ENCODE measurements around the gene MX1. TPM values are rescaled to one million over a fixed set of nuclear protein-coding genes. Genes with fewer than 3 reads are reported as not detected.
A peak's percentile ranks its signal among the peaks of the same experiment; 100 is the strongest.

The MX1 gene
- polyA plus RNA-seq, 1 donor = 2.4 TPM

DNA sequence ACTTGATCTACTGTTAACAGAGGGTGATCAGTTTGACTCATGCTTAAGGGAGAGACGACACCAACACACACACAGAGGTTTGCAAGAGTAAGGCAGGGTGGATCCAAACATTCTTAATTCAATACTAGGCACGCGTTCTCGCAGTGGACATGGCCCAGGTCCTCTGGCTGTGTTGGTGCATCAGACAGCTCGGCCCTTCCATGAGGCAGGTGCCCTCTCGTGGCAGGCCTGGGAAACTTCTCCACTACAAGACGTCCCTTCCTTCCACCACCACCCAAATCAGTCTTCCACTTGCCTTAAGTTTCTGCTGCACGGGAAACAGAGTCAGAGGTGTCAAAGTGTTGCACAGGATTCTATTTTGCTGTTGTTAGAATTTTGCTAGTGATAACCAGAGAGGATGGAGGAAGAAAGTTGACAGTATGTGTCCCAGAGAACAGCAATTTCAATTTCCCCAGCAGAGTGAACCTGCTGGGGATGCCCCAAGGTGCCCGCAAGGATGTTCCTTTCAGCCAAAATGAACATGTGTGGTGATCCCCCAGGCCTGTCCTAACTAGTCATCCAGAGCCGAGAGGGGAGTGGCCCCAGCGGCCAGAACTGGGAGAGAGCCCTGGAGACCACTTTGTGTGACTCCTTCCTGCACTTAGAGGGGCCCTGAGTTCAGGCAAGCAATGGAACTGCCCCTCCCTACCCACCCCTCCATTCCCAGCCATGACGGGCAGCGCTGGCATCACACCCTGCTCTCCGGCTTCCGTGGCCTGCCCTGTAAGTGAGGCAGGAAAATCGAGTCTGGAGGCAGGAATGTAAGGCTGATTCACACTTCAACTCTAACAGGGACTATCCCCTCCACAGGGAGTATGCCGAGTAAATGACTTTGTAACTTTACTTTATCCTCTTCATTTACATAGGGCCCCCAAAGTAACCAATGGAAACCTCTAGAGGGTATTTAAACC is 34.8 kb downstream of the MX1 start:
- peak; percentile 26 for DNase-seq (ENCODE audit: low read depth)

GRCh38 chr21:41465176-41465781 is 39.2 kb downstream of the MX1 start:
- no peak for DNase-seq (ENCODE audit: low read depth)

DNA sequence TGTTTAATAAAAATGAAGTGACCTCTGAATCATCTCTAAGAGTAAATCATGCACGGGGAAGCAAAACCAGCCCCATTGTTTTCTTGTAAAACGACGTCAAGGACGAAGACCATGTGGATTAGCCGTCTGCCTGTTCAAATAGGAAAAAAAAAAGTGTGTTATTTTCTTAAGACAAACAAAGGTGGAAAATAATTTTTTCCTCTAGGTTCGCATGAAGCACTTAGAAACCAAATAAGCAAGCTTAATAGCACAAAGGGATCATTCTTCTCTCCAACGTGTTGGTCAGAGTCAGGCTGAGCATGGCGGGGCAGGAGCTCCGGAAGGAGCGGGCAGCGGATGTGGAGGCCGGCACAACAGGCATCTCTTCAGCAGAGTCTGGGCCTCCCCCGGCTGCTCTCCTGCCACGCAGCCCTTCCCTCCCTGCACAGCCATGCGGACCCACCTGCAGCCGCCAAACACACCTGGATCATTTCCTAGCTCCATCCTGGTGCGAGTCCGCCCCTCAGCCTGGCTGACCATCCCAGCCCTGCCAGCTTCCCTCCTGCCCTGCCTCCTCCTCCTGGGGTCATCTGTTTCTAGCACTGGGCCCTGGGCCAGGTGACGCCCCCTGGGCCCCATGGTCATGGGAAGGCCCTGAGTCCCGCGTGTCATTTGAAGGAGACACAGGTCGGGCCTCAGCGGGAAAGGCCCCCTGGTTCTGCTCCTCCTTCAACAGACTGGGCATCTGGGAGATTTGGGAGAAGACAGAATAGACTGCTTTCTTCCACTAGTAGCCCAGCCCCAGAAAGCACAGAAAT is 40.2 kb downstream of the MX1 start:
- no peak for DNase-seq (ENCODE audit: low read depth)

DNA sequence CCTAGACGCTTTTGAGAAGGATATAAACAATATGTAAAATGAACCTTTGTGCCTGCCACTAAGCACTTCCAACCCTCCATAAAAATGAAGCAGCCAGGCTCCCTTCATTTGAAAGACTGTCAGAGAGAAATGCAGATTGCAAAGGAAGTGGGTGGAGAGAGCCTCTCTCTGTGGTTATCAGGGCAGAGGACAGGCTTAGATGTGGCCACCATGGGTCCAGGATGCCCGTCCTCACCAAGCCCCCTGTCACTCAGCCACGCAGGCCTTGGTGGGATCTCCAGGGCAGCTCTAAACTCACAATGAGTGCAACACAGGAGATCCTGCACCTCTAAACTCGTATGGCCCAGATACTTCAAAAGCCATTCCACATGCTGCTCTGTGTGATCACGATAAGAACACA is 44.0 kb downstream of the MX1 start:
- no peak for DNase-seq (ENCODE audit: low read depth)

GRCh38 chr21:41472753-41473548 is 46.9 kb downstream of the MX1 start:
- DNase-seq (ENCODE audit: low read depth) = no peak

- no peak for DNase-seq (ENCODE audit: low read depth)
Measured at GRCh38 chr21:41475714-41476420, 49.8 kb downstream of the MX1 start.

DNA sequence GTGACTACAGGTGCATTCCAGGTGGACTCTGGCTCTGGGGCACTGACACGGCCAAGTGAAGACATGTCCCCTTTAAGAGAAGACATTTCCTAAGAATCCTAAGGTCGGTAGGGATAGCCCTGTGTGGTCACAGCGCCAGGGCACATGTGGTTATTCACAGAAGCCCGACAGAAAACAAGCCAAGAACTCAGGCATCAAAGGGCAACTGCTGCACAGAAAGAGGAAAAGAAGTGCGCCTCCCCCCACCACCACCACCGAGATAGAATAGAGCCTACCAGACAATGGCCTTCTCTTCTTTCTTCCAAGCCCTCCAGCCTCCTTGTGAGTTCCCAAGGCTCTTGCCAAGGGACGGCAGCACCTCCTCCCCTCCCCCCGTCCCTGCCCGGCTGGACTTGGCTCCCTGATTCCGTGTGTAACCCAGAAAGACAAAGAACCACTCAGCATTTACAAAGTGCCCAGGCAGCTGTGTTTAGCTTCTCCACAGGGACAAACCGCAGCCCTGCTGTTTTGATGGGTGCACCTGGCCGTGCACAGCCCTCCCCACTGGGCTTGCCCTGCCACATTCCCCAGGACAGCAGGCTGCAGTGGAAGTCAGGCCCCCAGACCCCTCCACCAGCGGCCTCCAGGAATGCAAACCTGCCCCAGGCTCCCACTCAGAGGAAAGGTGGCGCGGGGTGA is 51.7 kb downstream of the MX1 start:
- DNase-seq (ENCODE audit: low read depth) = no peak

DNA sequence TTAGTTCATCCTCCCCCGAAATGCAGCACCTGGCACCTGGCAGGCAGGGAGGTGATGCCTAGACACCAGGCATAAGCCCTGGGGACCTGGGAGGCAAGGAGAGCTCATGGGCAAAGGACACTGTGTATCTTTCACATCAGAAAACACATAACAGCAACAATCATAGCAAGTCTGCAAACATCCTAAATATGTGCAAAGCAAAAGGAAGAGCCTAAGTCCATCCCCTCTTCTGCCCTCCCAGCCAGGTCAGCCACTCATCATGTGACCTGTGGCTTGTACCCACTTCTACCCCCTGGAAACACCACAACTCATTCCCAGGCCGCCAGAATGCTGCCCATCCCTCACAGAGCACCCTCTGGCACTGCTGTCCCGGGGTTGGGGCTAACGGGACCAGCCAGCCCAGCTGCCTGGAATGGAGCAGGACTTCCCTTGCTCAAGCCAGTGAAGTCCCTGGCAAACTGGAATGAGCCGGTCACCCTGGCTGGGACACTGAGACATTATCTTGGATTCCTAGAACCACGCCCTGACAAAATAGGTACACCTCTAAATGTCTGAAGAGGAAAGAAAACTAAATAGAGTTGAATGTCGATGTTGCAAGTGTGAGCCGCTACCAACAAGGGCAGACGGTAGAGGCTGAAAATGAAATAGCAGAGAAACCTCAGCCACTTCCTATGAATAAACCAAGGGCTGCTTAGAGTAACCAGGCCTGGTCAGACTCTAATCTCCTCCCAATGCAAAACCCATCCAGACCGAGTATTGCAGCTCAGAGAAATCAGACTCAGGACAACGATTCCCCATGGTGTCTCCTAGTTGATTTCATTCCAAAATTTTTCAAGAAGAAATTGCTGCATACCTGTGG is 52.5 kb downstream of the MX1 start:
- no peak for DNase-seq (ENCODE audit: low read depth)

DNA sequence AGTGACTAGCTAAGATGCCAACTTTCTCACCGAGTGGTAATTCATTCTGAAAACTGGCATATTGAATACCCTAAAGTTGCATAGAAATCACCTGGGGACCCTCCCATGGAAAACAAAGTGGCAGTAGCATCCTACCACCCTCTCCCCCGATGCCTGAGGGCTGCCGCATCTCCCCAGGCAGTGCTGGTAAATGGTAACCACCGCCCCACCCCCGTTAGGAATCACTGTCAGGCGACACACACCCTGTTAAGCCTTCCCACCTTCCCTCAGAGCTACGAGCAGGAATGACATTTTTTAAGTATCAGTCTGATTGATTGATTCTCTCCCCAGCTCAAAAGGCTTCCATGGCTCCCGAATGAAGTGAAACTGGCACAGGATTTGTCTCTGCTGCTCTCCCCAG is 53.6 kb downstream of the MX1 start:
- no peak for DNase-seq (ENCODE audit: low read depth)

GRCh38 chr21:41480086-41480690 is 54.1 kb downstream of the MX1 start:
- no peak for DNase-seq (ENCODE audit: low read depth)

DNA sequence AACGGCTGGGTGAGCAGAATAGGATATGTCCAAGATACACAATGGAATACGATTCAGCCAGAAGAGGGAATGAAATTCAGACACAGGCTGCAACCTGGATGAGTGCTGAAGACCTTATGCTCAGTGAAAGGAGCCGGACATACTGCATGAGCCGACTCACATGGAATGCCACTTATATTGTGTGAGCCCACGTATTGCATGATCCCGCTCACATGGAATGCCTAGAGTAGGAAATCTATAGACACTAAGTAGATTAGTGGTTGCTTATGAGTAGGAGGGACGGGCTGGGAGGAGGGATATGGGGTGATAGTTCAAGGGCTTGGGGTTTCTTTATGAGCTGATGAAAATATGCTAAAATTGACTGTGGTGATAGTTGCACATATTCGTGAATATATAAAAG is 55.2 kb downstream of the MX1 start:
- DNase-seq (ENCODE audit: low read depth) = no peak

DNA sequence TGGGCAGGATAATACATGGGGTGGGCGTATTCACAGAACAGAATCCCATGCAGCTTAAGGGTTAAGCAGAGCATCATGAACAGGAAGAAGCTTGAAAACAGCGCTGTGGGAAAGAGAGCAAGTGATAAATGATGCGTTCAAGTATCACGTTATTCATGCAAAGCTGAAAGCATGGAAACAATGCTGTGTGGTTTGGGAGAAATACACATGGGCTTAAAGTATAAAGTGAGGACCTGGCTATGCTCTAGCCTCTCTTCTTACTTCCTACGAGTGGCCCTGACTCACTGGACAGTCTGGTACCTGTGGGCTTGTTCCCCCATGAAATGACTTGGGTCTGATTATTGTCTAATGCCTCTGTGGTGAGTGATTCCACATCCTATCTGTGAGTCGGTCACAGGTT is 56.3 kb downstream of the MX1 start:
- DNase-seq (ENCODE audit: low read depth) = no peak

DNA sequence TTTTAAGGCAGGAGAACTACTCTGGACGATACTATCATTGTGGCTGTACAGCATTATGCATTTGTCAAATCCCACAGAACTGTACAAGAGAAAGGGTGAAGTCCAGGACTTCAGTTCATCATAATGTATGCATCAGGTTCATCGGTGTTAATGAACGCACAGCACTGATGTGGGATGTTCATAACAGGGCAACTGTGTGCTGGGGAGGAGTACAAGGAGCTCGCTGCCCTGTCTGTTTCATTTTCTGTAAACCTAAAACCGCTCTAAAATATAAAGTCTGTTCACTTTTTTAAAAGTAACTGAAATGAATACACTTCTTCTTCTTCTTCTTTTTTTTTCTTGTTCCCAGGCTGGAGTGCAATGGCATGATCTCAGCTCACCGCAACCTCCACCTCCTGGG is 56.9 kb downstream of the MX1 start:
- no peak for DNase-seq (ENCODE audit: low read depth)

DNA sequence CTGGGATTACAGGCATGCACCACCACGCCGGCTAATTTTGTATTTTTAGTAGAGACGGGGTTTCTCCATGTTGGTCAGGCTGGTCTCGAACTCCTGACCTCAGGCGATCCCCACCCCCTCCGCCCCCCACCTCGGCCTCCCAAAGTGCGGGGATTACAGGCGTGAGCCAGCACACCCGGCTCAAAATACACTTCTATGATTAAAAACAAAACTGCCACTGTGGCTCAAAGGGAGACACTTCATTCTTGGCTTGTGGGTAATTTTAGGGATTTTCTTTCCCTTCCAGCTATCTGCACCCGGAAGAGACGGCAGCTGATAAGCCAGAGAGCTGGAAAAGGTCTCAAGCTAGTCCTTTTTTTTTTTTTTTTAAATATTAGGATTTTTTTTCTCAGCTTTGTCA is 57.4 kb downstream of the MX1 start:
- no peak for DNase-seq (ENCODE audit: low read depth)

DNA sequence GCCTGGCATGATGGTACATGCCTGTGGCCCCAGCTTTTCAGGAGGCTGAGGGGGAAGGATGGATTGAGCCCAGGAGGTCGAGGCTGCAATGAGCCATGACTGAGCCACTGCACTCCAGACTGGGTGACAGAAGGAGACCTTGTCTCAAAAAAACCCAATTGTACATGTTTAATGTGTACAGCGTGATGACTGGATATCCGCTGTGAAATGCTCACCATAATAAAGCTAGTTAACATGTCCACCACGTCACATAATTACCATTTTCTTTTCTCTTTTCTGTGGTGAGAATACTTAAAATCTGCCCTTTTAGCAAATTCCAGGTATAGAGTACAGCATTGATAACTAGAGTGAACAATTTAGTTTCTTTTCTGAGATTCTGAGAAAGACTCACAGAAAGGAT is 57.9 kb downstream of the MX1 start:
- DNase-seq (ENCODE audit: low read depth) = no peak

DNA sequence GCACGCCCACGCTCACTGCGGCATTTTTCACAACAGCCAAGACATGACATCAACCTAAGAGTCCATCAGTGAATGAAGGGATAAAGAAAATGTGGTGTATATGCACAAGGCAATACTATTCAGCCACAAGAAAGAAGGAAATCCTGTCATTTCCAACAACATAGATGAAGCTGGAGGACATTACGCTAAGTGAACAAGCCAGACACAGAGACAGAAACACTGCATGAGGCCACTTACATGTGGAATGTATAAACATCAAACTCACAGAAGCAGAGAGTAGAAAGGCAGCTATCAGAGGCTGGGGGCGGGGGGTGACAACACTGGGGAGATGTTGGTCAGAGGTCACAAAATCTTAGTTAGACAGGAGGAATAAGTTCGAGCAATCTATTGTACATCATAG is 61.0 kb downstream of the MX1 start:
- no peak for DNase-seq (ENCODE audit: low read depth)

DNA sequence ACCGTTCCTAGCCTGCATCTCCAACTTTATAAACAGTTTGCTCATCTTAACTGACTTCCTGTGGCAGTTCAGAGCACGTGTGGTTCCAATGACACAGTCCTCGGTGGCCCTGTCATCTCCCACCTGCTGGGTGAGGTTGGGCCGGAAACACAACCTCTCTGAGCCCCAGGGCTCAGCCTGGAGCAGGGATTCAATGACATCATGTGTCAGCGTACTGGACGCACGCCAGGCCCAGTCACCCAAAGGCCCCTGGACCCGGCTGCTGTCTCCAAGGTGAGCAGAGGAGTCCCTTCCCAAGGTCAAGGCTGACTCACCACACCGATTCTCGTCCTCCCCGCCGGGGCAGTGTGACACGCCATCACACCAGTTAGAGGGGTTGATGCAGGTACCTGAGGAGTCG is 62.0 kb downstream of the MX1 start:
- no peak for DNase-seq (ENCODE audit: low read depth)

DNA sequence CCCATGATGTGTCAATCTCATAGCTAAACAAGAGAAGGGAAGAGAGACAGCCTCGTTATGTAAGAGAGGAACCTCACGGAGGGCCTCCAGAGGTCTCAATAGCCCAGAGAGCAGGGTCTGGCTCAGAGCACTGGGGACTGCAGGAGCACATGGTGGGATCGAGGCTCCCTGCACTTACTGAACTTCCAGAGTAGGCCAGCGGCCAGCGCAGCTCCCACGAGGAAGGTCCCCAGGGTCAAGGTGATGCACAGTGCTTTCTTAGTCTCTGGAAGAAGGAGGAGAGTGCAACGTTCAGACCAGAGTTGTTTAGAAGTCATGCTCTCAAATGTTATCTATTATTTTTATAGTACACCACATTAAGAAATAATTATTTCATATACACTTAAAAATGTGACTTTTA is 63.3 kb downstream of the MX1 start:
- no peak for DNase-seq (ENCODE audit: low read depth)

GRCh38 chr21:41490330-41490729 is 64.3 kb downstream of the MX1 start:
- no peak for DNase-seq (ENCODE audit: low read depth)
